Osteocyte (in vitro differentiated cells): ENCODE results near the gene MTA1. TPM values are rescaled to one million over a fixed set of nuclear protein-coding genes. Genes with fewer than 3 reads are reported as not detected.

Experiments
- DNase-seq: peaks from one replicate; pipeline ENCODE4 v3.0.0; 2021; ENCODE audit warnings: mixed read lengths; ENCODE audit not compliant: unreplicated experiment; ENCODE audit errors: extremely low spot score
- H3K27ac Mint-ChIP-seq: one replicate; pipeline ENCODE4 v1.8.0; 2021; ENCODE audit warnings: mild to moderate bottlenecking, mixed read lengths; ENCODE audit not compliant: unreplicated experiment
- H3K27me3 Mint-ChIP-seq: one replicate; pipeline ENCODE4 v1.8.0; 2021; ENCODE audit warnings: mixed read lengths; ENCODE audit not compliant: unreplicated experiment
- H3K36me3 Mint-ChIP-seq: one replicate; pipeline ENCODE4 v1.8.0; 2021; ENCODE audit warnings: mixed read lengths; ENCODE audit not compliant: unreplicated experiment
- H3K4me1 Mint-ChIP-seq: one replicate; pipeline ENCODE4 v1.8.0; 2021; ENCODE audit warnings: mixed read lengths; ENCODE audit not compliant: unreplicated experiment
- H3K4me3 Mint-ChIP-seq: one replicate; pipeline ENCODE4 v1.8.0; 2021; ENCODE audit warnings: mild to moderate bottlenecking, moderate library complexity, mixed read lengths; ENCODE audit not compliant: unreplicated experiment
- H3K9me3 Mint-ChIP-seq: one replicate; pipeline ENCODE4 v1.8.0; 2021; ENCODE audit warnings: mixed read lengths; ENCODE audit not compliant: unreplicated experiment
- CTCF ChIP-seq: fragments of 200-600 bp; sonication (generic); IDR thresholded peaks from 2 replicates; pipeline ENCODE4 v1.5.0; 2021; ENCODE audit warnings: antibody characterized with exemption, mild to moderate bottlenecking, moderate library complexity
- total RNA-seq: library from RNA; stranded (reverse); gene quantifications from 2 replicates; pipeline ENCODE4 v1.2.1, GENCODE V29; 2021

MTA1 gene
- total RNA-seq, 1 donor from 2014 or later: 132 TPM

GRCh38 chr14:105487986-105488777, 68.6 kb downstream of the MTA1 start:
- H3K4me3 Mint-ChIP-seq: no peak overlapping the region

GRCh38 chr14:105488781-105489541, 69.3 kb downstream of the MTA1 start:
- Mint-ChIP-seq H3K36me3 (no peaks in the 10 kb centered on the region), H3K4me1 (peaks cover 33% of the 10 kb centered on the region), H3K27ac (peak overlapping the region; percentile 84), H3K4me3 (peak overlapping the region; percentile 68), H3K9me3 (no peaks in the 10 kb centered on the region), H3K27me3 (no peaks in the 10 kb centered on the region)
- no peak for TF ChIP-seq CTCF
- DNase-seq: no peak

More at GRCh38 chr14:105487986-105488777, 68.6 kb downstream of the MTA1 start:
- no peak for DNase-seq
- Mint-ChIP-seq H3K27me3 (no peaks in the 10 kb centered on the region), H3K9me3 (no peaks in the 10 kb centered on the region), H3K4me1 (peaks cover 37% of the 10 kb centered on the region), H3K27ac (peak overlapping the region; percentile 52), H3K36me3 (no peaks in the 10 kb centered on the region)
- no peak for TF ChIP-seq CTCF

- H3K9me3 Mint-ChIP-seq: no peaks in the 10 kb centered on the region
- peak; percentile 71 for TF ChIP-seq CTCF
- peaks cover 25% of the 10 kb centered on the region for H3K4me1 Mint-ChIP-seq
- peak overlapping the region; percentile 68 for H3K4me3 Mint-ChIP-seq
- H3K27ac Mint-ChIP-seq: peak overlapping the region; percentile 84
- no peaks in the 10 kb centered on the region for H3K27me3 Mint-ChIP-seq
- DNase-seq: no peak
- H3K36me3 Mint-ChIP-seq: no peaks in the 10 kb centered on the region
These were observed 70.1 kb downstream of the MTA1 start for GRCh38 chr14:105489542-105490266.

GRCh38 chr14:105490267-105490571, 70.6 kb downstream of the MTA1 start:
- Mint-ChIP-seq H3K9me3 (no peaks in the 10 kb centered on the region), H3K4me1 (peaks cover 23% of the 10 kb centered on the region), H3K4me3 (peak overlapping the region; percentile 68), H3K27me3 (no peaks in the 10 kb centered on the region), H3K27ac (peak overlapping the region; percentile 84), H3K36me3 (no peaks in the 10 kb centered on the region)
- DNase-seq: no peak
- TF ChIP-seq CTCF: no peak
